Endothelial cell of umbilical vein (primary cell): ENCODE measurements around the gene IGF2R.

Source experiments
- CTCF ChIP-seq, 2 donors: IDR thresholded peaks; 1 replicate in 1 of 2; 2 replicates in 1 of 2; pipeline ENCODE4 v1.5.1; 2011; ENCODE audit warnings: low read length in 2 of 2, mild to moderate bottlenecking in 2 of 2, moderate library complexity in 2 of 2, control low read depth in 1 of 2, inconsistent platforms in 1 of 2, low read depth in 1 of 2; ENCODE audit not compliant: insufficient read depth in 1 of 2; ENCODE audit errors: extremely low read depth in 1 of 2
- EZH2 ChIP-seq: IDR thresholded peaks from 2 replicates; pipeline ENCODE4 v1.6.1; 2012; ENCODE audit warnings: borderline replicate concordance, low read depth, mild to moderate bottlenecking, moderate library complexity, low read length, inconsistent platforms; ENCODE audit not compliant: severe bottlenecking
- JUN ChIP-seq: IDR thresholded peaks from 2 replicates; pipeline ENCODE4 v1.6.1; 2011; ENCODE audit warnings: borderline replicate concordance, low read depth; ENCODE audit not compliant: insufficient read length, insufficient read depth
- POLR2A ChIP-seq: IDR thresholded peaks from 2 replicates; pipeline ENCODE4 v1.6.1; 2012; ENCODE audit warnings: low read depth, mild to moderate bottlenecking, control low read depth, low read length
- POLR2AphosphoS5 ChIP-seq: IDR thresholded peaks from 2 replicates; pipeline ENCODE4 v1.6.1; 2012; ENCODE audit warnings: low read depth, mild to moderate bottlenecking, control low read depth, low read length, moderate library complexity; ENCODE audit not compliant: insufficient read depth

- TF ChIP-seq CTCF (IDR thresholded peaks at IDR 0.05; ENCODE audit: extremely low read depth in 1 of 2, insufficient read depth in 1 of 2, low read depth in 1 of 2, low read length in 2 of 2) (no peak), JUN (no peak), POLR2A (no peak), POLR2AphosphoS5 (no peak), EZH2 (no peak)
Measured at GRCh38 chr6:160032538-160032937, 63.7 kb downstream of the IGF2R start.
